ENCODE measurements around the gene PLCG1. TPM values are rescaled to one million over a fixed set of nuclear protein-coding genes. Genes with fewer than 3 reads are reported as not detected.
A peak's percentile ranks its signal among the peaks of the same experiment; 100 is the strongest.

The PLCG1 gene
- total and polyA plus RNA-seq, 2 donors from 2014 or later = 12.5 to 117 TPM

GRCh38 chr20:41145821-41146620 lies 8.7 kb downstream of the PLCG1 start:
- FAIRE-seq (no peak), DNase-seq (peak in 1 of 5 donors; percentile 71)
- Histone ChIP-seq H3K27ac (ENCODE audit: low read depth in 2 of 2, low read length in 2 of 2) (peak overlapping the region; percentile 23 to 25), H3K27me3 (ENCODE audit: control insufficient read depth, insufficient read depth, low read length) (no peaks in the 10 kb centered on the region), H3K4me1 (ENCODE audit: control insufficient read depth in 2 of 3, insufficient read depth in 2 of 3, low read depth in 1 of 3, low read length in 3 of 3) (peaks cover 0 to 63% (median 48%) of the 10 kb centered on the region in 3 donors), H3K9ac (ENCODE audit: low read length in 3 of 3) (no peak overlapping the region), H3K9me3 (ENCODE audit: control insufficient read depth in 2 of 3, insufficient read depth in 1 of 3, low read length in 3 of 3) (no peaks in the 10 kb centered on the region), H3K36me3 (ENCODE audit: control insufficient read depth in 2 of 3, insufficient read depth in 3 of 3, low read length in 3 of 3) (peaks cover 0 to 3% (median 0%) of the 10 kb centered on the region in 3 donors), H3K4me3 (ENCODE audit: low read length in 3 of 3) (no peak overlapping the region)
- no peak for TF ChIP-seq CTCF (IDR thresholded peaks at IDR 0.05; ENCODE audit: borderline replicate concordance, extremely low read depth, insufficient read depth)
- intact Hi-C loops (cut with DNase I) = no loop called here

- Histone ChIP-seq H3K4me1 (ENCODE audit: control insufficient read depth in 2 of 3, insufficient read depth in 2 of 3, low read depth in 1 of 3, low read length in 3 of 3) (peaks cover 0 to 56% (median 46%) of the 10 kb centered on the region in 3 donors), H3K27me3 (ENCODE audit: control insufficient read depth, insufficient read depth, low read length) (no peaks in the 10 kb centered on the region), H3K27ac (ENCODE audit: low read depth in 2 of 2, low read length in 2 of 2) (peak overlapping the region; percentile 39 to 59), H3K9me3 (ENCODE audit: control insufficient read depth in 2 of 3, insufficient read depth in 1 of 3, low read length in 3 of 3) (no peaks in the 10 kb centered on the region), H3K36me3 (ENCODE audit: control insufficient read depth in 2 of 3, insufficient read depth in 3 of 3, low read length in 3 of 3) (no peaks in the 10 kb centered on the region), H3K4me3 (ENCODE audit: low read length in 3 of 3) (peak overlapping the region in 1 of 3 donors; percentile 12), H3K9ac (ENCODE audit: low read length in 3 of 3) (no peak overlapping the region)
- FAIRE-seq = no peak
- intact Hi-C loops (cut with DNase I) = no loop called here
- DNase-seq = peak in 4 of 5 donors; percentile 14 to 71 (median 34)
- no peak for TF ChIP-seq CTCF (IDR thresholded peaks at IDR 0.05; ENCODE audit: borderline replicate concordance, extremely low read depth, insufficient read depth)
Observed at GRCh38 chr20:41147767-41148191, 10.4 kb downstream of the PLCG1 start.

GRCh38 chr20:41148942-41149341 lies 11.6 kb downstream of the PLCG1 start:
- H3K36me3 ChIP-seq (ENCODE audit: control insufficient read depth in 2 of 3, insufficient read depth in 3 of 3, low read length in 3 of 3) = no peaks in the 10 kb centered on the region
- no peak overlapping the region for H3K27ac ChIP-seq (ENCODE audit: low read depth in 2 of 2, low read length in 2 of 2)
- no peaks in the 10 kb centered on the region for H3K9me3 ChIP-seq (ENCODE audit: control insufficient read depth in 2 of 3, insufficient read depth in 1 of 3, low read length in 3 of 3)
- DNase-seq (no peak), FAIRE-seq (no peak)
- no peak for TF ChIP-seq CTCF (IDR thresholded peaks at IDR 0.05; ENCODE audit: borderline replicate concordance, extremely low read depth, insufficient read depth)
- no peak overlapping the region for H3K9ac ChIP-seq (ENCODE audit: low read length in 3 of 3)
- intact Hi-C loops (cut with DNase I) = no loop called here
- no peak overlapping the region for H3K4me3 ChIP-seq (ENCODE audit: low read length in 3 of 3)
- peaks cover 0 to 50% (median 48%) of the 10 kb centered on the region in 3 donors for H3K4me1 ChIP-seq (ENCODE audit: control insufficient read depth in 2 of 3, insufficient read depth in 2 of 3, low read depth in 1 of 3, low read length in 3 of 3)
- no peaks in the 10 kb centered on the region for H3K27me3 ChIP-seq (ENCODE audit: control insufficient read depth, insufficient read depth, low read length)
